ENCODE measurements around the gene GNL2.
"Not testable (repeated sequence)": the region's sequence is repeated elsewhere in the genome, so short reads cannot be mapped to it uniquely, and the experiment has no call there.

GNL2 gene

DNA sequence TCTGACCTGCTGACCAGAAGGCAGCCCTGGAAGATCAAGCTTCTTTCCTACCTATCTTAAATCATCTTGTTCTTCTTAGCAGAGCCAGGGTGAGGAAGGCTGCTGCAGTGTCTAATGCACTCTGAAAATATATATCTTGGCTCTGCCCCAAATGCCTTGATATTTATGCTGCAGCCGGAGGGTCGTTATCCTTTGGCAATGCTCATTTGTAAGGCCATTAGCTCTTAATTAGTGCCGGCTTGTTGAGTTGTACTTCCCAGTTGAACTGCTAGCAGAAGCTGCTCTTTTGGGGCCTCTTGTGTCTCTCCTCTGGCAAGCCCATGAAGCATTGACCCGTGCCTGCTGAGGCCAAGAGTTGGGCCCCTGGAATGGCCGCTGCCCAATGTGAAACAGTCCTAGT lies 4.2 kb upstream of the GNL2 start:
- TF ChIP-seq, protein P1, sequence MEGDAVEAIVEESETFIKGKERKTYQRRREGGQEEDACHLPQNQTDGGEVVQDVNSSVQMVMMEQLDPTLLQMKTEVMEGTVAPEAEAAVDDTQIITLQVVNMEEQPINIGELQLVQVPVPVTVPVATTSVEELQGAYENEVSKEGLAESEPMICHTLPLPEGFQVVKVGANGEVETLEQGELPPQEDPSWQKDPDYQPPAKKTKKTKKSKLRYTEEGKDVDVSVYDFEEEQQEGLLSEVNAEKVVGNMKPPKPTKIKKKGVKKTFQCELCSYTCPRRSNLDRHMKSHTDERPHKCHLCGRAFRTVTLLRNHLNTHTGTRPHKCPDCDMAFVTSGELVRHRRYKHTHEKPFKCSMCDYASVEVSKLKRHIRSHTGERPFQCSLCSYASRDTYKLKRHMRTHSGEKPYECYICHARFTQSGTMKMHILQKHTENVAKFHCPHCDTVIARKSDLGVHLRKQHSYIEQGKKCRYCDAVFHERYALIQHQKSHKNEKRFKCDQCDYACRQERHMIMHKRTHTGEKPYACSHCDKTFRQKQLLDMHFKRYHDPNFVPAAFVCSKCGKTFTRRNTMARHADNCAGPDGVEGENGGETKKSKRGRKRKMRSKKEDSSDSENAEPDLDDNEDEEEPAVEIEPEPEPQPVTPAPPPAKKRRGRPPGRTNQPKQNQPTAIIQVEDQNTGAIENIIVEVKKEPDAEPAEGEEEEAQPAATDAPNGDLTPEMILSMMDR (IDR thresholded peaks at IDR 0.05) = no peak
- H3K27ac ChIP-seq = no peak overlapping the region
- no peak overlapping the region for H3K4me3 ChIP-seq
- H3K4me1 ChIP-seq = peaks cover 0 to 18% (median 11%) of the 10 kb centered on the region in 4 donors
- no peak for DNase-seq
- no peaks in the 10 kb centered on the region for H3K9me3 ChIP-seq
- no peaks in the 10 kb centered on the region for H3K27me3 ChIP-seq
- intact Hi-C loops (cut with DNase I; ENCODE audit: low total_unique reads) = loop anchor here (10.0 kb wide), 1 partner anchor 85 kb away; the partner anchor contains the start of gene MEAF6
- no peaks in the 10 kb centered on the region for H3K36me3 ChIP-seq

DNA sequence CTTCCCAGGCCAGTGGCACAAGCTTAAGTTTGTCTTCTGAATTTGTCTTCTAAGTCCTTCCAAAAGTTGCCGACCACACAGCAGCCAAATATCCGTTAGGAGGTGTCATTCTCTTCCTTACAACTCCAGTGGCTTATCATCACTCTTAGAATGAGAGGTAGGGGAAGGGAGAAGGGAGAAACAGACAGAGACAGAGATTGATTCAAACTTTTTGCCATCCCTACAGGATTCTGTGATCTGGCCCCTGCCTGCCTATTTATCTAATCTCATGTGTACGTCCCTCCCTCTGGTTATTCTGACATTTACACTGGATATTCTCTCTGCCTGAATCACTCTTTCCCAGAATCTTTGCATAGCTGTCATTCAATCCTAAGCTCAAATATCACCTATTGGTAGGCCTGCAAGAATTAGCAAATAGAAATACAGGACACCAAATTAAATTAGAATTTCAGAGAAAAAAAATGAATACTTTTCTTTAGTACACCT lies 488 bp upstream of the GNL2 start:
- Histone ChIP-seq H3K4me1 (peaks cover 0 to 28% (median 24%) of the 10 kb centered on the region in 4 donors), H3K9me3 (no peaks in the 10 kb centered on the region), H3K36me3 (peaks cover 15 to 20% (median 17%) of the 10 kb centered on the region in 3 donors), H3K27me3 (no peaks in the 10 kb centered on the region), H3K4me3 (peak overlapping the region; percentile 69 to 72), H3K27ac (peak overlapping the region; percentile 79 to 82)
- DNase-seq = no peak
- TF ChIP-seq, protein P1 (IDR thresholded peaks at IDR 0.05) = no peak
- intact Hi-C loops (cut with DNase I; ENCODE audit: low total_unique reads) = loop anchor here (10.0 kb wide), 1 partner anchor 81 kb away; the partner anchor contains the start of gene MEAF6

DNA sequence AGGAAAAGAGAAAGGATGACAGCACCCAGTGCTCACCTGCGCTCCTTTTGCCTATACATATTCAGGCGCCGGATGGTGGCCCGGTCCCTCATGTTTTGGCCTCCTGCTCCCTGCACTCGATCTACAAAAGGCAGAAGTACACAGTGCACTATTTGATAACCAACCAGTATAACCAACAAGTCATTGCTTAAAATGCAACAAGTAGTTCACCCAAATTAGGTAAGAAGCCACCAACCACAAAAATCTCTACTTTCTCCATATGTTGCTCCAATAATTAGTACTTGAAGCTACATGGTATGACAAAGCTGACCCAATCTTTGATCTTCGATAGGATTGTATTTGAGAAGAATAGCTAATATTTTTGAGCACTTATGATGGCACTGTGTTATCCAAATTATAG lies 2.0 kb downstream of the GNL2 start:
- Histone ChIP-seq H3K9me3 (no peaks in the 10 kb centered on the region), H3K36me3 (peaks cover 30 to 45% (median 41%) of the 10 kb centered on the region in 3 donors), H3K4me1 (peaks cover 0 to 28% (median 24%) of the 10 kb centered on the region in 4 donors), H3K27me3 (no peaks in the 10 kb centered on the region), H3K27ac (no peak overlapping the region), H3K4me3 (no peak overlapping the region)
- no peak for DNase-seq
- intact Hi-C loops (cut with DNase I; ENCODE audit: low total_unique reads) = loop anchor here (2.0 to 10.0 kb wide), 2 partner anchors 79 to 97 kb away; partner anchors contain the start of gene MEAF6
- TF ChIP-seq, protein P1 (IDR thresholded peaks at IDR 0.05) = no peak

DNA sequence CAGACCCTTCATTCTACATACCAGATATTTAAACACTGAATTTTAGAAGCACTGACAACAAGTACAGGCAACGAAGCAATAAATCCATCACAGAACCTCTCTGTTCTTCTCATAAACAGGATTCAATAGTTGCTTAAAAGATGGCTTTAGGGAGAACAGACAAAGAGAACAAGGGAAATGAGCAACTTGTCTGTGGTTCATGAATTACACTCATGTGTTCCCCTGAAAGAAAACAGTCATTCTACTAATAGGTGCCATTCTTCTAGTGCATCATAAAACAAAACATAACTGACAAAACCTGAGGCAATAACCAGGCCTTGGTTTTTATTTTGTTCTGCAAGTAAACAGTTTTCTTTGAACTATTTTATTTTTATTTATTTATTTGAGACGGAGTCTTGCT lies 6.8 kb downstream of the GNL2 start:
- no peak overlapping the region for H3K4me3 ChIP-seq
- intact Hi-C loops (cut with DNase I; ENCODE audit: low total_unique reads) = no loop called here
- H3K27me3 ChIP-seq = no peaks in the 10 kb centered on the region
- no peak overlapping the region for H3K27ac ChIP-seq
- TF ChIP-seq, protein P1 (IDR thresholded peaks at IDR 0.05) = no peak
- H3K36me3 ChIP-seq = peaks cover 59 to 81% (median 76%) of the 10 kb centered on the region in 3 donors
- peaks cover 0 to 6% (median 3%) of the 10 kb centered on the region in 4 donors for H3K4me1 ChIP-seq
- H3K9me3 ChIP-seq = no peaks in the 10 kb centered on the region
- DNase-seq = no peak

DNA sequence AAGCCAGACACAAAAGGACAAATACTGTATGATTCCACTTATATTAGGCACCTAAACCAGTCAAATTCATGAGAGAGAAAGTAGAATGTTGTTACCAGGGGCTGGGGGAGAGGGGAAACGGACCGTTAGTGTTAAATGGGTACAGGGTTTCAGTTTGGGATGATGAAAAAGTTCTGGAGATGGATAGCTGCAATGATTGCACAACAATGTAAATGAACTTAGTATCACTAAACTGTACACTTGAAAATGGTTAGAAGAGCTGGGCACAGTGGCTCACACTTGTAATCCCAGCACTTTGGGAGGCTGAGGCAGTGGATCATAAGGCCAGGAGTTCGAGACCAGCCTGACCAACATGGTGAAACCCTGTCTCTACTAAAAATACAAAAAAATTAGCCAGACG lies 11.2 kb downstream of the GNL2 start:
- H3K27ac ChIP-seq; H3K4me3 ChIP-seq; DNase-seq; intact Hi-C loops (cut with DNase I; ENCODE audit: low total_unique reads); H3K4me1 ChIP-seq; H3K9me3 ChIP-seq; H3K27me3 ChIP-seq: not testable (repeated sequence)
- H3K36me3 ChIP-seq = peaks cover 73 to 87% (median 82%) of the 10 kb centered on the region in 3 donors

DNA sequence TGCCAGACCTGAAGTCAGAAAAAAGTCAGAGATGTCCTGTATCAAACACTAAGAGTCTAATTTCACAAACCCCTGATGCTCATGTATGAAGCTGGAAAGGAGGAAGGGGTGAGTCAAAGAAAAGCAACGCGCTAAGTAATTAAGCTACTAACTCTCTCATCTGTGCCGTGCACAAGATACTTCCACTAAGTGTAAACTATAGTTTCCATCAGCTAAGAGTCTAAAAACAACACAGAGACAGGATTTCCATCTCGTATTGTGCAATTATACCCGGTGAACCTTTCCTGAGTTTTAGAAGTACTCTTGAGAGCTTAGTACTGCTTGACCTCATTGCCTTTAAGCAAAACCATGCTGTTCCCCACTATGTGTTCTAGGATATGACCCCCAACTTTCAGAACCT lies 20.0 kb downstream of the GNL2 start:
- H3K27ac ChIP-seq = no peak overlapping the region
- no peak for DNase-seq
- no peaks in the 10 kb centered on the region for H3K9me3 ChIP-seq
- intact Hi-C loops (cut with DNase I; ENCODE audit: low total_unique reads) = no loop called here
- H3K27me3 ChIP-seq = no peaks in the 10 kb centered on the region
- TF ChIP-seq, protein P1 (IDR thresholded peaks at IDR 0.05) = no peak
- peaks cover 82 to 100% (median 89%) of the 10 kb centered on the region in 3 donors for H3K36me3 ChIP-seq
- no peaks in the 10 kb centered on the region for H3K4me1 ChIP-seq
- no peak overlapping the region for H3K4me3 ChIP-seq

Measured in tibial artery (tissue), 4 donors.